ENCODE data around the gene CCDC50.

DNA sequence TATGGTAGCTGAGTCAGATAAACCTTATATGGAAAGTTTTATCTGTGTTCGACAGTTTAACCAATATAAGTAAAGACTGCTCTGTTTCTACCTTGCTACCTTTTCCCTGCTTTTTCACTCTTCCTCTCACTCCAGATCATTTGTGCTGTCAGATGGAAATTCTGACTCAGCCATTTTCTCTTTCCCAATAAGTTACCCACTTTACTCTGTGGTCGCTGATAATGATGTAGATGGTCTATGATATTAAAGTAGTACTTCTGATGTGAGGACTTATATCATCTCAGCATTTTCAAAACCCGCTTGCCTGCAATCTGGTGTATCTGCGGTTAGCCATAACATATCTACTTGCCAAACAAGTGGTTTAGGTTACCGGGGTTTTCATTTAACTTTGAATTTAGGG is 16.1 kb downstream of the CCDC50 start:
- TF ChIP-seq, protein P1, sequence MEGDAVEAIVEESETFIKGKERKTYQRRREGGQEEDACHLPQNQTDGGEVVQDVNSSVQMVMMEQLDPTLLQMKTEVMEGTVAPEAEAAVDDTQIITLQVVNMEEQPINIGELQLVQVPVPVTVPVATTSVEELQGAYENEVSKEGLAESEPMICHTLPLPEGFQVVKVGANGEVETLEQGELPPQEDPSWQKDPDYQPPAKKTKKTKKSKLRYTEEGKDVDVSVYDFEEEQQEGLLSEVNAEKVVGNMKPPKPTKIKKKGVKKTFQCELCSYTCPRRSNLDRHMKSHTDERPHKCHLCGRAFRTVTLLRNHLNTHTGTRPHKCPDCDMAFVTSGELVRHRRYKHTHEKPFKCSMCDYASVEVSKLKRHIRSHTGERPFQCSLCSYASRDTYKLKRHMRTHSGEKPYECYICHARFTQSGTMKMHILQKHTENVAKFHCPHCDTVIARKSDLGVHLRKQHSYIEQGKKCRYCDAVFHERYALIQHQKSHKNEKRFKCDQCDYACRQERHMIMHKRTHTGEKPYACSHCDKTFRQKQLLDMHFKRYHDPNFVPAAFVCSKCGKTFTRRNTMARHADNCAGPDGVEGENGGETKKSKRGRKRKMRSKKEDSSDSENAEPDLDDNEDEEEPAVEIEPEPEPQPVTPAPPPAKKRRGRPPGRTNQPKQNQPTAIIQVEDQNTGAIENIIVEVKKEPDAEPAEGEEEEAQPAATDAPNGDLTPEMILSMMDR (IDR thresholded peaks at IDR 0.05) = no peak
- no peak for TF ChIP-seq POLR2A (IDR thresholded peaks at IDR 0.05)

Measured in adrenal gland (tissue), 5 donors.